Astrocyte of the spinal cord (primary cell): ENCODE measurements around the gene VGLL4.

ENCODE experiments used
- DNase-seq: peaks from one replicate; pipeline ENCODE4 v3.0.0; 2011; ENCODE audit warnings: low read depth, low spot score
- H3K4me3 ChIP-seq: 2 replicates; pipeline ENCODE4 v1.5.1; 2011; ENCODE audit warnings: low read depth, mild to moderate bottlenecking, low read length, moderate library complexity
- in situ Hi-C: cut with HindIII; loops from 2 replicates; pipeline ENCODE4 v1.10.0; 2017; ENCODE audit warnings: low sequenced_read_pairs
- TF ChIP-seq, protein P1 (sequence below): IDR thresholded peaks from 2 replicates; pipeline ENCODE4 v1.5.1; 2012; ENCODE audit warnings: low read depth, mild to moderate bottlenecking, low read length, inconsistent platforms

Gene VGLL4

DNA sequence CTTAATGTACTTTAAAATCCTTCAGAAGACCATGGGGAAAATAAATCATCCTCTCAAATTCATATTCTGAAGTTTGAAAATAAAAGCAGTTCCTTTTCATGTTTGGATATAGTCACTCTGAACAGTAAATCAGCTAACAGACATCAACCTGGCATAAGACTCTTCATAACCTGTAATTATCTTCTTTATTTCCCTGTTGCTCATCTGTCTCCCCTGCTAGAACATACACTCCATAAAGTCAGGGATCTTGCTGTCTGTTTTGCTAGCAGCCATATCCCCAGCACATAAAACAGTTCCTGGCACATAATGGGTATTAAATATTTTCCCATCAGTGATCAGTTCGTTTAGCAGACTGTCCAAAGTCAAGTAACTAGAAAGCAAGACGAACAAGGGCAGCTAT, 11.2 kb downstream of the VGLL4 start:
- TF ChIP-seq, protein P1, sequence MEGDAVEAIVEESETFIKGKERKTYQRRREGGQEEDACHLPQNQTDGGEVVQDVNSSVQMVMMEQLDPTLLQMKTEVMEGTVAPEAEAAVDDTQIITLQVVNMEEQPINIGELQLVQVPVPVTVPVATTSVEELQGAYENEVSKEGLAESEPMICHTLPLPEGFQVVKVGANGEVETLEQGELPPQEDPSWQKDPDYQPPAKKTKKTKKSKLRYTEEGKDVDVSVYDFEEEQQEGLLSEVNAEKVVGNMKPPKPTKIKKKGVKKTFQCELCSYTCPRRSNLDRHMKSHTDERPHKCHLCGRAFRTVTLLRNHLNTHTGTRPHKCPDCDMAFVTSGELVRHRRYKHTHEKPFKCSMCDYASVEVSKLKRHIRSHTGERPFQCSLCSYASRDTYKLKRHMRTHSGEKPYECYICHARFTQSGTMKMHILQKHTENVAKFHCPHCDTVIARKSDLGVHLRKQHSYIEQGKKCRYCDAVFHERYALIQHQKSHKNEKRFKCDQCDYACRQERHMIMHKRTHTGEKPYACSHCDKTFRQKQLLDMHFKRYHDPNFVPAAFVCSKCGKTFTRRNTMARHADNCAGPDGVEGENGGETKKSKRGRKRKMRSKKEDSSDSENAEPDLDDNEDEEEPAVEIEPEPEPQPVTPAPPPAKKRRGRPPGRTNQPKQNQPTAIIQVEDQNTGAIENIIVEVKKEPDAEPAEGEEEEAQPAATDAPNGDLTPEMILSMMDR: no peak
- in situ Hi-C loops: no loop called here
- H3K4me3 ChIP-seq: no peak overlapping the region
- no peak for DNase-seq

GRCh38 chr3:11631820-11632219, 11.9 kb downstream of the VGLL4 start:
- DNase-seq: no peak
- H3K4me3 ChIP-seq: no peak overlapping the region
- in situ Hi-C loops: no loop called here
- TF ChIP-seq, protein P1: no peak

DNA sequence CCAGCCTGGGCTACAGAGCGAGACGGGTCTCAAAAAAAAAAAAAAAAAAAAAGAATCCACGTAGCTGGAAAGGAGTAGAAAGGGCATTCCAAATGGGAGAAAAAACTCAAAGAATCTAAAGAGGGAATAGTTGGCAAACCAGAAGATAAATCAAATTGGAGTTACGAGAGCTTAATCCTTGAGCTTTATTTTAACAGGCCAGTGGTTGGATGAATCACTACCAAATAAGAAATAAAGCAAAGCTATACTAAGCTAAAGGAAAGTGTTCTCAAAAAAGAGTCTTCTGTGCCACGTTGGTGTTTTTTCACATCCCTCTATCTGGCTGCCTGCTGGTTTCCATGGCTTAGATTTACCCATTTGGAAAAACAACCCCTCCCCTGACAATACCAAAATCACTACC, 14.0 kb downstream of the VGLL4 start:
- H3K4me3 ChIP-seq: no peak overlapping the region
- in situ Hi-C loops: no loop called here
- TF ChIP-seq, protein P1: no peak
- DNase-seq: peak; percentile 84

GRCh38 chr3:11627612-11628011, 16.1 kb downstream of the VGLL4 start:
- no peak overlapping the region for H3K4me3 ChIP-seq
- no peak for DNase-seq
- TF ChIP-seq, protein P1: no peak
- in situ Hi-C loops: no loop called here

GRCh38 chr3:11626084-11626463, 17.6 kb downstream of the VGLL4 start:
- no peak for DNase-seq
- TF ChIP-seq, protein P1: no peak
- no peak overlapping the region for H3K4me3 ChIP-seq
- in situ Hi-C loops: no loop called here

DNA sequence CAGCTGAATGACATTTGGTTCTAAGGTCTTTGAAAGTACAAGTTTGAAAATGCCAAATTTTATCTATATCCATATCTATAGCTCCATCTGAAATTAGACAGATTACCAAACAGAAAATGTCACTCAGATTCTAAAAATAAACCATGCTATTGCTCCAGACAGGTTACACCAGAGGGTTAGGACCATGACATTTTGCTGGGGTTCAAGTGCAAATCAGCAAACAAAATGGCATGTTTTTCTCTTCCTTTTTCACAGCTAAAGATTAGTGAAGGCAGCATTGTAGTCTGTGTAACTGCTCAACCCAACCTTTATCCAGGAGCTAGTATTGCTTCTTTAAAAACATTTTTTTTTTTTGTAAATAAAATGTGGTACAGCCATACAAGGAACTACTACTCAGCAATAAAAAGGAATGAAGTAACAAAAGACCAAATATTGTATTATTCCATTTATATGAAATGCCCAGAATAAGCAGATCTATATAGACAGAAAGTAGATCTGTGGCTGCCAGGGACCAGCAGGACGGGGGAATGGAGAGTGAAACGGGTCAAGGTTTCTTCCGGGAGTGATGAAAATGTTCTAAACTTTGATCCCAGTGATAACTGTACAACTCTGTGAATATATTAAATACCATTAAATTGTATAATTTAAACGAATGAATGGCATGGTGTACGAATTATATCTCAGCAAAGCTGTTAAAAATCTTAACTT, 18.2 kb downstream of the VGLL4 start:
- DNase-seq: no peak
- no peak overlapping the region for H3K4me3 ChIP-seq
- in situ Hi-C loops: no loop called here
- TF ChIP-seq, protein P1: no peak
